Prostate gland (tissue), 2 donors: ENCODE measurements around the gene RDH12.

Experiments used
- POLR2A ChIP-seq: fragments of 450-650 bp; IDR thresholded peaks from one replicate; pipeline ENCODE4 v1.6.1; 2016; ENCODE audit warnings: antibody characterized with exemption, mild to moderate bottlenecking
- POLR2AphosphoS5 ChIP-seq: sonication (generic); formaldehyde crosslinking; IDR thresholded peaks from one replicate; pipeline ENCODE4 v1.6.1; 2017; ENCODE audit warnings: antibody characterized with exemption
- TF ChIP-seq, protein P1 (sequence below), 4 experiments: fragments of 200-600 bp in 2 of 4; fragments of 450-650 bp in 2 of 4; sonication (generic) in 2 of 4; IDR thresholded peaks; 1 replicate in 3 of 4; 2 replicates in 1 of 4; pipeline ENCODE4 v1.5.1; 2016 to 2019; ENCODE audit warnings: antibody characterized with exemption in 4 of 4, mild to moderate bottlenecking in 2 of 4, moderate library complexity in 2 of 4

DNA sequence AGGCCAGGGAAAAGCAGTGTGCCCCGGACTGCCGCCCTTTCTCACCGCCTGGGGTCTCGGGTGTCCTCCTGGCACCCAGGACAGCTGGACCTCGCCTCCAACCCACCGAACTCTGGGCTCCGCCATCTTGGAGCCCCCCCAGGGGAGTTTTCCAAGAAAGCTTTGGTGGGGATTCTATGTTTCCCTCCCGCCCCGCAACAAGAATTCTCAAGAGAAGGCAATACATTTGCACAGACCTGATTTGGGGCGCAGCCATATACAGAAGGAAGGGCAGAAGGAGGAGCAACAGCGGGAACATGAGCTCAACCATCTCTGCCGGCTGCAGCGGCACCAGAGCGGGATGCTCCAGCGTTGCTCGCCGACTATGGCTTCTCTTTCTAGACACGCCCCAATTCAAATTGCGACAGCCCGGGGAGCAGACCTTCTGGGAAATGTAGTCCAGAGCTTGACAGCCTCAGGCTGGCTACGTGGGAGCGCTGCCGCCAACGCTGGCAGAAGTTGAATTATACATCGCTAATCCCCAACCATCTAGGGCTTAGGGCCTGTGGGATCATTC, 6.2 kb upstream of the RDH12 start, which contains the start of gene RDH11:
- TF ChIP-seq, protein P1, sequence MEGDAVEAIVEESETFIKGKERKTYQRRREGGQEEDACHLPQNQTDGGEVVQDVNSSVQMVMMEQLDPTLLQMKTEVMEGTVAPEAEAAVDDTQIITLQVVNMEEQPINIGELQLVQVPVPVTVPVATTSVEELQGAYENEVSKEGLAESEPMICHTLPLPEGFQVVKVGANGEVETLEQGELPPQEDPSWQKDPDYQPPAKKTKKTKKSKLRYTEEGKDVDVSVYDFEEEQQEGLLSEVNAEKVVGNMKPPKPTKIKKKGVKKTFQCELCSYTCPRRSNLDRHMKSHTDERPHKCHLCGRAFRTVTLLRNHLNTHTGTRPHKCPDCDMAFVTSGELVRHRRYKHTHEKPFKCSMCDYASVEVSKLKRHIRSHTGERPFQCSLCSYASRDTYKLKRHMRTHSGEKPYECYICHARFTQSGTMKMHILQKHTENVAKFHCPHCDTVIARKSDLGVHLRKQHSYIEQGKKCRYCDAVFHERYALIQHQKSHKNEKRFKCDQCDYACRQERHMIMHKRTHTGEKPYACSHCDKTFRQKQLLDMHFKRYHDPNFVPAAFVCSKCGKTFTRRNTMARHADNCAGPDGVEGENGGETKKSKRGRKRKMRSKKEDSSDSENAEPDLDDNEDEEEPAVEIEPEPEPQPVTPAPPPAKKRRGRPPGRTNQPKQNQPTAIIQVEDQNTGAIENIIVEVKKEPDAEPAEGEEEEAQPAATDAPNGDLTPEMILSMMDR (IDR thresholded peaks at IDR 0.05): no peak
- TF ChIP-seq POLR2AphosphoS5 (peak; percentile 91), POLR2A (peak; percentile 89)
